ENCODE data around the gene GNB1. TPM values are rescaled to one million over a fixed set of nuclear protein-coding genes. Genes with fewer than 3 reads are reported as not detected.
"Not testable (repeated sequence)": the region's sequence is repeated elsewhere in the genome, so short reads cannot be mapped to it uniquely, and the experiment has no call there.

GNB1 gene
- total RNA-seq (100 to 1,000 TPM; 231 to 232 TPM), polyA plus RNA-seq (100 to 1,000 TPM in 2 of 3 donors, 10 to 100 TPM in 1; 45.9 to 107 (median 105) TPM), total RNA-seq (178 to 265 (median 235) reads per million in 6 experiments)

GRCh38 chr1:1890506-1891348 lies at the start of gene GNB1:
TSS of gene GNB1 (minus strand) at chr1:1891087. CDS start at chr1:1825453, 65,634 bp downstream.
- peak within 1 kb of the TSS; percentile 80 to 96 (median 93) for H3K4me3 Mint-ChIP-seq
- peaks cover 31 to 72% (median 67%) of the 10 kb centered on the region in 4 donors for H3K4me1 Mint-ChIP-seq
- peak within 1 kb of the TSS; percentile 89 to 99 (median 96) for H3K27ac Mint-ChIP-seq
- ATAC-seq (peak; percentile 61 to 73), DNase-seq (peak; percentile 79 to 94 (median 89))
- POLR2A ChIA-PET, result interaction anchor here (1.2 to 2.3 kb wide), 8 partner anchors 11 to 260 kb away, joined by 4 to 25 read pairs (median 7); no protein-coding TSS in a partner anchor
- H3K9me3 Mint-ChIP-seq, result no peaks in the 10 kb centered on the region
- peaks cover 0 to 7% (median 1%) of the 10 kb centered on the region in 3 donors for H3K36me3 Mint-ChIP-seq
- no peaks in the 10 kb centered on the region for H3K27me3 Mint-ChIP-seq

- Mint-ChIP-seq H3K27me3 (peaks cover 0 to 2% (median 1%) of the 10 kb centered on the region in 5 donors), H3K9me3 (no peaks in the 10 kb centered on the region), H3K36me3 (no peaks in the 10 kb centered on the region), H3K4me1 (peaks cover 0 to 8% (median 5%) of the 10 kb centered on the region in 4 donors), H3K27ac (no peak overlapping the region), H3K4me3 (no peak overlapping the region)
- DNase-seq (no peak), ATAC-seq (no peak)
- POLR2A ChIA-PET, result no interaction called here
Observed at GRCh38 chr1:1940123-1940425, 49.2 kb upstream of the GNB1 start.

GRCh38 chr1:1939296-1940122 lies 48.6 kb upstream of the GNB1 start:
- POLR2A ChIA-PET, result no interaction called here
- H3K4me3 Mint-ChIP-seq, result no peak overlapping the region
- DNase-seq, result no peak
- no peaks in the 10 kb centered on the region for H3K36me3 Mint-ChIP-seq
- peaks cover 0 to 8% (median 5%) of the 10 kb centered on the region in 4 donors for H3K4me1 Mint-ChIP-seq
- no peaks in the 10 kb centered on the region for H3K9me3 Mint-ChIP-seq
- H3K27me3 Mint-ChIP-seq, result peaks cover 0 to 2% (median 1%) of the 10 kb centered on the region in 5 donors
- ATAC-seq, result no peak
- no peak overlapping the region for H3K27ac Mint-ChIP-seq

GRCh38 chr1:1938613-1939295 lies 47.9 kb upstream of the GNB1 start:
- no peak overlapping the region for H3K4me3 Mint-ChIP-seq
- peaks cover 0 to 2% (median 0%) of the 10 kb centered on the region in 5 donors for H3K27me3 Mint-ChIP-seq
- H3K4me1 Mint-ChIP-seq, result peaks cover 0 to 2% (median 1%) of the 10 kb centered on the region in 4 donors
- no peaks in the 10 kb centered on the region for H3K9me3 Mint-ChIP-seq
- H3K27ac Mint-ChIP-seq, result no peak overlapping the region
- DNase-seq (peak in 1 of 10 donors; percentile 7), ATAC-seq (no peak)
- no peaks in the 10 kb centered on the region for H3K36me3 Mint-ChIP-seq
- POLR2A ChIA-PET, result no interaction called here

GRCh38 chr1:1938276-1938573 lies 47.3 kb upstream of the GNB1 start:
- H3K36me3 Mint-ChIP-seq, result no peaks in the 10 kb centered on the region
- no peak overlapping the region for H3K27ac Mint-ChIP-seq
- peaks cover 0 to 2% (median 0%) of the 10 kb centered on the region in 5 donors for H3K27me3 Mint-ChIP-seq
- H3K9me3 Mint-ChIP-seq, result no peaks in the 10 kb centered on the region
- ATAC-seq (no peak), DNase-seq (peak in 1 of 10 donors; percentile 56)
- H3K4me3 Mint-ChIP-seq, result no peak overlapping the region
- POLR2A ChIA-PET, result no interaction called here
- H3K4me1 Mint-ChIP-seq, result peaks cover 0 to 1% (median 0%) of the 10 kb centered on the region in 4 donors

- DNase-seq, result peak in 1 of 10 donors; percentile 38
Observed at GRCh38 chr1:1937549-1938275, 46.8 kb upstream of the GNB1 start.

GRCh38 chr1:1937061-1937460 lies 46.2 kb upstream of the GNB1 start:
- POLR2A ChIA-PET, result no interaction called here
- Mint-ChIP-seq H3K27me3 (peaks cover 0 to 2% (median 0%) of the 10 kb centered on the region in 5 donors), H3K9me3 (no peaks in the 10 kb centered on the region), H3K4me3 (no peak overlapping the region), H3K27ac (no peak overlapping the region), H3K4me1 (peaks cover 0 to 1% (median 0%) of the 10 kb centered on the region in 4 donors), H3K36me3 (no peaks in the 10 kb centered on the region)
- no peak for ATAC-seq
- no peak for DNase-seq

More at GRCh38 chr1:1937549-1938275, 46.8 kb upstream of the GNB1 start:
- Mint-ChIP-seq H3K4me1 (peaks cover 0 to 1% (median 0%) of the 10 kb centered on the region in 4 donors), H3K36me3 (no peaks in the 10 kb centered on the region), H3K9me3 (no peaks in the 10 kb centered on the region), H3K27ac (no peak overlapping the region), H3K4me3 (no peak overlapping the region), H3K27me3 (peaks cover 0 to 2% (median 0%) of the 10 kb centered on the region in 5 donors)
- POLR2A ChIA-PET, result no interaction called here
- ATAC-seq, result no peak

GRCh38 chr1:1934848-1935247 lies 44.0 kb upstream of the GNB1 start:
- H3K36me3 Mint-ChIP-seq, POLR2A ChIA-PET, H3K27ac Mint-ChIP-seq, H3K9me3 Mint-ChIP-seq, H3K4me1 Mint-ChIP-seq, DNase-seq, ATAC-seq, H3K4me3 Mint-ChIP-seq, H3K27me3 Mint-ChIP-seq: not testable (repeated sequence)

GRCh38 chr1:1929639-1930545 lies 39.0 kb upstream of the GNB1 start:
- ATAC-seq (no peak), DNase-seq (no peak)
- H3K9me3 Mint-ChIP-seq, result no peaks in the 10 kb centered on the region
- H3K4me1 Mint-ChIP-seq, result no peaks in the 10 kb centered on the region
- H3K36me3 Mint-ChIP-seq, result no peaks in the 10 kb centered on the region
- POLR2A ChIA-PET, result no interaction called here
- H3K4me3 Mint-ChIP-seq, result no peak overlapping the region
- H3K27me3 Mint-ChIP-seq, result no peaks in the 10 kb centered on the region
- no peak overlapping the region for H3K27ac Mint-ChIP-seq

- no peaks in the 10 kb centered on the region for H3K9me3 Mint-ChIP-seq
Observed at GRCh38 chr1:1929102-1929638, 38.3 kb upstream of the GNB1 start.

More at GRCh38 chr1:1929102-1929638, 38.3 kb upstream of the GNB1 start:
- no peak overlapping the region for H3K27ac Mint-ChIP-seq
- H3K27me3 Mint-ChIP-seq, result no peaks in the 10 kb centered on the region
- ATAC-seq, result no peak
- no peak for DNase-seq
- H3K36me3 Mint-ChIP-seq, result no peaks in the 10 kb centered on the region
- POLR2A ChIA-PET, result no interaction called here
- H3K4me3 Mint-ChIP-seq, result no peak overlapping the region
- no peaks in the 10 kb centered on the region for H3K4me1 Mint-ChIP-seq
